HG03097 (cell line): Measurements from ENCODE around the gene SDK1.

Source experiments
- ATAC-seq: cut with Tn5 transposase; IDR thresholded peaks from one replicate; pipeline ENCODE4 v1.9.1; 2021; ENCODE audit not compliant: unreplicated experiment, low FRiP score

Gene SDK1

DNA sequence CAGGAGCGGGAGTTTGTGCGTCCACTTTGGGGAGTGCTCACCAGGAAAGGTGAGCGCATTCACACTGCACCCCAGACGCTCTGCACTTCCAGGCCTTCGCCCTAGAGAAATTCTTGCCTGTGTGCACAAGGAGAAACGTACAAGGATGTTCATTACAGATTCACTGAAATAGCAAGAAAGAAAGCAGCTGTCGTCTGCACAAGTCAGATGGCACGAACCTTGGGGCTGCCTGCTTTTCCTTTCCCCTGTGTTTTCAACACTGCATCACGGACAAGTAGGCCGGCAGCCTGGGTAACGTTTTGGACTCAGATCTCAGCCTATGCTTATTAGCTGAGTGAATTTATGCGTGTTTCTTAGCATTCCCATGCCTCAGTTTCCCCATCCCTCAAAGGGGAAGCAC, 834.2 kb downstream of the SDK1 start:
- ATAC-seq, result no peak

DNA sequence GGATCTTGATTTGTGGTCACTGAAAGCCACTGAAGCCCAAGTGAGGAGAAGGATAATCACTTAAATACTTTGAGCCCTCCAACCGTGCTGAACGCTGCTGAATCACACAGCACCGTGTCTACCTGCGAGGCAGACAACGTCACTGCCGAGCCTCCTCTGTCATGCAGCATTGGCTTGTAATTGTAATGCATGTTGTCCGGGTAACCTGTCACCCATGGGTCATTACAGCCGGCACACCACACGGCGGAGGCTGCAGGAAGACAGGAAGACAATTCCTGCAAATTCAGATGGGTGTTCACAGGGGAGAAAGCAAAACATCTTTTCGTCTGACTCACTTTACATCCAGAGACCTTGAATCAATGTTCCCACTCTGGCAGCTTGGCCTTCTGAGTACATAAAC, 835.0 kb downstream of the SDK1 start:
- no peak for ATAC-seq

DNA sequence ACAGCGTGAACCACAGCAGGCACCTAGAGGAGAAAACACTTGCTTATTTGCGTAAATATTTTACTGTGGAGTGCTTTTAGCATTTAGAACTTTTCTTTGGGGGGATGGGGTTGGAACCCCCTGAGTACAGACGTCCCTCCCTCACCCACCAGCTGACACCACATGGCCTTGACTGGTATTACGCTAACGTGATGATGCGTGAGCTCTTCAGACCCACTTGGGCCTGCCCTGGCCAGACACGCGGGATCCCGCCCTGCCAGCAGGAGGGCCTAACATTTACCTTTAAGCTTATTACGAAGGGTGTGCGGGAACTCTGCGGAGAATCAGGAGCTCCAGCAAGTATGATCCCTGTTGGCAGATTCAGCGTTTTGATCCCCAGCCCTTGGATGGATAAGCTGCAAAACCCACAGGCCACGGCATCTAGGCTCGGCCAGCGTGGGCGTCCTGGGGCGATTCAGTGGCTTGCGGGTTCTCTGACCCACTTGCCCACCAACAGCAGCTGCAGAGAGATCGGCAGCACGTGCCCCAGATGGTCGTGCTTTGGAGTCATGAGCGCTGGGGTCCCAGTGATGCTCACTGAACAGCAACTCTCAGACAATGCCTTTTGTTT, 835.6 kb downstream of the SDK1 start:
- no peak for ATAC-seq

DNA sequence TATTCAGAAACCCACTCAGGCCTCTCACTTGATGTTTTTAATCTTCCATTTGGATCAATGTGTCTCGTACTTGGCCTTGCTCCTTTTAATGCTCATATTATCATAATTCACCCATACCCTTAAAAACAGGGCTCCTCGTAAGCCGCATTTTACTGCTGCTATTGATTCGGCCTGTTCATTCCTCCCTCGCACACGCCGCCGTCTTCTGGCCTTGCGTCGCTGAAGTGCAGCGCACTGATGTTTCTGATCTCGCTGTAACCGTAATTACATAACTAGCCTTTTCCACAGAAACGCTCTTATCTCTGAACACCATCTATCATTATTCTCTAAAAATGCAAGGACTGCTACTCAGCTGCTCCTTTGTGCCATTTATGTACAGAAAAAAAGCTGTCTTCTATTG, 836.5 kb downstream of the SDK1 start:
- no peak for ATAC-seq

DNA sequence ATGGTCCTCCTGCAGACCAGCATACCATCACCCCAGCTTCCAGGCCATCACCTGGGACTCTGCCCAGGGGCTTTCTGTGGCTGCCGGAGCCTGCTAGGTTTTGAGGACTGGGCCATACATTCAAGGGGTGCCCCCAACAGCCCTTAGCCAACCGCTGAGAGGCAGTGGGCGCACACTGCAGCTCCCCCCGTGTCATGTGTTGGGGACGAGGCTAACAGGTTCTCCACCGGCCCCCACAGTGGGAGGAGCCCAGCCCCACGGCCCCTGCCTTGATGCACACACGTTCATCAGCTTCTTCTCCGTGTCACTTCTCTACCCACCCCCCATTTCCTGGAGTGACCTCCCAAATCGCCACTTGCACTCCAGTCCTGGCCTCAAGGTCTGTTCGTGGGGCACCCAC, 837.8 kb downstream of the SDK1 start:
- no peak for ATAC-seq

DNA sequence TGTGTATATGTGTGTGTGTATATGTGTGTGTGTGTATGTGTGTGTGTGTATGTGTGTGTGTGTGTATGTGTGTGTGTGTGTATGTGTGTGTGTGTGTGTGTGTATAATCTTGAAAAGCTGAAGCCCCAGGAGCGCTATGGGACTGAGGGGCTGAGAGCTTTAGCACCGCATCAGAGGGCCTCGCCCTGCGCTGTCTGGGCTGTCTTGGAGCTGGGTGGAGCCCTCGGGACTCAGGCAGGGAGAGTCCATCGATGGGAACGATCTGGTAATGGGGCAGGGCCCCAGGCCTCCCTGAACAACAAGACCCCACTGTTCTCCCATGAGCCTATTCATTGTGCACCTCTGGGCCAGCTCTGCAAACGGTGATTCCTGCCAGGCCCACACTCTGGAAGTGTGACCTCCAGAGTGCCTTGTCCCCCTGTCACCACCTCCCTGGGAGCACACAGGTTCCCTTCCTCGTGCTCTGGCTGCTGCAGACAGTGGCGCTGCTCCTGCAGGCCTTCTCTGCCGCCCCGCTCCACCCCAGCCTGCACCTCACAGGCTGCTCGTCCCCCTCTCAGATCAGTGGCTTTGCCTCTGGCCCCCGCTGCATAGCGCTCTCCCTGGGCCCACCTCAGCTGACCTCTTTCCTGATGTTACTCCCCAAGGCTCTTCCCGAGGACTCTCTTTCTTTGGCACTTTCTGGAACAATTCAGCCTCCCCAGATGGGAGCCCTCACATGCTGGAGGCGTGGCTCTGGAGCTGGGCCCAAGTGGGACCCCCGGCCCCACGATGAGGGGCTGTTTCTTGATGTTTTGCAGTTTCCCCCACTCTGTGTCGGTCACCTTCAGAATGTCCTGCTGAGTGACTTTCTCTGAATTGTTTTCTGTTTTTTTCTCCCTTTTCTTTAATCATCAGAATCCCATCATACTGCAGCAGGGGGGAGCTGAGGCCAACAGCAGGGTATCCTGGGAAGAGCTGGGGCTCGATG, 838.9 kb downstream of the SDK1 start:
- no peak for ATAC-seq

DNA sequence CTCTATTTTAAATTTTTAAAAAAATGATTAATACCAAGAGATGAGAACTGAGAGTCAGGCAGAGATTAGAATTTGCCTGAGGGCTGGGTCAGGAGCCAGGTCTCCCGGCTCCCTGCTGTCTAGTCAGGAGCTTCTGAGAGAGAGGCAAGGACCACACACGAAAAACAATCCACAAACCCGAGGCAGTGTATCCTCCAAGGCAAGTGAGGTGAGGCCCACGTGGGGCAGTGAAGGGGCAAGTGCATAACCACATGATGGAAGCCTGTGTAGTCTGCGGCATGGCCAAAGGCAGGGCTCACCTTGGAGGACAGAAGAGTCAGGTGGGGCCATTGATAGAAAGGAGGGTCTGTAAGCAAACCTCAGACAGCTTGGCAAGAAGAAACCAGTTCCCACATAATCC, 839.9 kb downstream of the SDK1 start:
- ATAC-seq, result no peak

DNA sequence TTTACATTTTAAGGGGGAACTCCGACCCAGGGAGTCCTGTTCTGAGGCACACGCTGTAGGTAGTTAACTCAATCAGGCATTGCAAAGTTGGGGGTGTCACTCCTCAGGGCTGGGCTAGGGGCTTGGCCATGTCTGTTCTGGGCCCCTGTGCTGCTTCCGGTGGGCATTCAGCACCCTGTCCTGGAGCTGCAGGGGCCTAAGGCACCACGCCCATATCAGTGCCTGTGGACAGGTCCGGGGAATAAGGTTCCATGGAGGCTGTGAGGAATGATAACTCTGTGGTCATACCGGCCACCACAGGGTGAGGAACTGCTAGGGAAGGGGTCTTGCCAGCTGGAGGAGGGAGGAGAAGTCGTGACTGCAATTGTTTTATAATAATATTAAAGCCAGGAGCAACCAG, 842.0 kb downstream of the SDK1 start:
- ATAC-seq, result no peak

DNA sequence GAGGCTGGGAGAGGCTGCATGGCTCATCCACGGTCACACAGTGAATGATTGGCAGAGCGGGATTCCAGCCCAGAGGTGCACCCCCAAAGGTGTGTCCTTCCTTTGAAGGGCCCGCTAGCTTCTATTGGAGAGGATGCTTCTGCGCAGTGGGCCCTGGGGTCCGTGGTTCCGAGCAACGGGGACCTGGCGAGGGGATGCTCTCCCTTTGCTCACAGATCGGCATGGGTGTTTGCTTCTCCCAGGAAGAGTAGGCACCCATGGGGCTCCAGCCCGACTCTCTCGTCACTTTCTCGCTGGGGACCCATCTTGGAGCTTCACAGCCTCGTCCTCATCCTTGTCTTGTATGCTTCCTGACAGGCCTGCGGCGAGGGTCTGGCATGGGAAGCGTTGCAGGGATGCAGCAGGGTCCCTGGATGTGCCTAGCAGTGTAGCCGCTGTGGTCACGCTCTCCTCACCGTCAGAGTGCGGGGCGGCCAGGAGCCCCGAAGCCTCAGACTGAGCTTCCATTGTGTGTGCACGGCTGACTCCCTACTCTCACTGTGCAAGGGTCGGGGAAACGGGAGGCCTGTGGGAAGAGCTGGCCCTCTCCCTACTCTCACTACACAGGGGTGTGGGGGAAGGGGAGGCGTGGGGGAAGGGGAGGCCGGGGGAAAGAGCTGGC, 842.6 kb downstream of the SDK1 start:
- ATAC-seq, result no peak

DNA sequence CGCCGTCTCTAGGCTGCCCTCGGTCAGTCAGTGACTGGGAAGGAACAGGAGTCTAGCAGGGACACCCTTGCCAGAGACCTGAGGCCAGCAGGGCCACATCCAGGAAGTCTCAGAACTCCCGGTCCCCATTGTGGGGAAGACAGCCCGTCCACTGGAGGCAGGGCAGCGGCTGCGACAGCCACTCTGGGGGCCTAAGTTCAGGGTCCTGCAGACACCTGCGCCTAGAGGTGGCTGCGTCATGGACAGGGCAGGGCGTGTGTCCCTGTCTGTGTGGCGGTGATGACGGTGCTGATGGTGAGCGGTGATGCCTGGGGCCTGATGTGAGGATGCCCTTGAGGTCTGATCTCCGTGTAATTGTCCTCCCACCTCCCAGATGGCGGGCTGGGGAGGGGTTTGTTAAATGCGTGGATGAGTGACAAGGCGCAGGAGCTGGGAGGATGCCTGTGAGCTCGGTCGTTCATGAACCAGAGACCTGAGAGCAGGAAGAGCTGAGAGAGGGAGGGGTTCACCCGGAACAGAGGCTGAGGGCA, 843.2 kb downstream of the SDK1 start:
- ATAC-seq, result no peak

DNA sequence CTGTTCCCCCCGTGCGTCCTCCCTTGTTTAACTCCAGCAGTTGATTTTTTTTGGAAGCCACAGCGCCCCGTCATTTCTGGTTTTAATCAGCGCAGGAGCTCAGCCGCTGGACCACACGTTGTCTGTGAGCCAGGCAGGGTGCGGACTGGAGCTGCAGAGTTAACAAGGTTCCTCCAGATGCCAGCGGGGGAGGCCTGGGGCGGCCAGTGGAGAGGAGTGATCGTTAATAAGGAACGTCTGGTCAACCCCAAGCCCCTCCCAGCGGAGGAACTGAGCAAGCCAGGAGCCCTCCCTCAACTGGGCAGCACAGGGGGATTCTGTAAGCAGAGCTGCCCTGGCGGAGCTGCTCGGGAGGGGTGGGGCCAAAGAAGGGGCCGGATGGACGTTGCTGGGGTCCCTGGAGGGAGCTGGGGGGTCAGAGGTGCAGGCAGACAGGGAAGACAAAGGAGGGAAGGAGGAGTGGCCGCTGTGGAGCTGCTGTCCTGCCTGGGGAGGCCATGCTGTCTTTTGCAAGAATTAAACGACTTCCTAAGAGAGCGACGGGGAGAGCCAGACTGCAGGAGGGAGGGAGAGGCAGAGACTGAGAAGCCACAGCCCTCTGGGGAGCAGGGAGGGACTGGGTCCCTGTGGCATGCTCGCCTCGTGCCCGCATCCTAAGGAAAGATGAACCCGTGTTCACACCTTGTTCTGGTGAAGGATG, 843.9 kb downstream of the SDK1 start:
- no peak for ATAC-seq

DNA sequence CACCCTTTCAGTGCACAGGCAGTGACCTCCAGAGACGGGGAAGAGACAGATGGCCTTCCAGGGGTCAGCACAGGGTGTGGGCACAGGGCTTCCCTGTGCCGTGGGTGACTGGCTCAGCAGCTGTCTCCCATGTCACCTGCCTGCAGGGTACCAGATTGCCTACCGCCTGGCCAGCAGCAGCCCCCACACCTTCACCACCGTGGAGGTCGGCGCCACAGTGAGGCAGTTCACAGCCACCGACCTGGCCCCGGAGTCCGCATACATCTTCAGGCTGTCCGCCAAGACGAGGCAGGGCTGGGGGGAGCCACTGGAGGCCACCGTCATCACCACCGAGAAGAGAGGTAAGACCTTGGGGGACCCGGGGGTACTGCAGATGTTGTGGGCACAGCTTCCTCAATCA, 844.5 kb downstream of the SDK1 start:
- no peak for ATAC-seq

DNA sequence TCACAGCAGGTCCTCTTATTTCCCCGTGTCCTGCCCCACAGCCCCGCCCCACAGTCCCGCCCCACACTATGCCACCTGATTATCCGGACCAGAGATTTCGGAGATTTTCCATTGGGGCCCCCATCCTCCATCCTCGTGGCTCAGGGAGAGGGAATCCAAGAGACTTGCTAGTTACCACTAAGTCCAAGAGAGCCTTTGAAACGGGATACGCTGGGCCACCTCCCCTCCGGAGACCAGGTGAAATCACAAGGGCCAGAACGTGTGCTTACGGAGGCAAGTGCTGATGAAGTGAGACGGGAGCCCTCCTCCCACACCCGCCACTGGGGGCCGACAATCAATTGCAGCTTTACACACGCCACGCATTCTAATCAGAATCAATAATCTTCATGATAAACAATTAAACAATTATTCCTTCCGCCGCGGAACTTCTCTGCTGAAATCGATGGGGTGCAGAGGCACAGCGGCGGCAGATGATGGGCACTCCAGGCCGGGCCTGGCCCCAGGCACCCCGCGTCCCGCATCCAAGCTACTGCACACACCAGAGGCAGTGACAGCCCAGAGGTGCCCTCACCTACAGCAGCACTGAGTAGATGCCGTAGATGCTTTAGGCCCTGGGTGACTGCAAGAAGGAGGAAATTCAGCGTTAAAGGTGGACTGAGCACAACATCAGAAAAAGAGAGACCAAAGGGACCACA, 847.0 kb downstream of the SDK1 start:
- ATAC-seq, result no peak

DNA sequence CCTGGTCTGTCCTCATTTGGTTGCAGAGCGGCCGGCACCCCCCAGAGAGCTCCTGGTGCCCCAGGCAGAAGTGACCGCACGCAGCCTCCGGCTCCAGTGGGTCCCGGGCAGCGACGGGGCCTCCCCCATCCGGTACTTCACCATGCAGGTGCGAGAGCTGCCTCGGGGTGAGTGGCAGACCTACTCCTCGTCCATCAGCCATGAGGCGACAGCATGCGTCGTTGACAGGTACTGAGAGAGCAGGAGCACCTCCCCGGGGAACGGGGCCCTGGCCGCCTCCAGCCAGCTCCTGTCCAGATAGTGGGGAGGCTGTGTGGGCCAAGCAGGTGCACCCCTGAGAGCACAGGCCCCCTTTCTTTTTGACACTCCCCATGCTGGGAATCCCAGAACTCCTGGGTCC, 848.2 kb downstream of the SDK1 start:
- ATAC-seq, result no peak

DNA sequence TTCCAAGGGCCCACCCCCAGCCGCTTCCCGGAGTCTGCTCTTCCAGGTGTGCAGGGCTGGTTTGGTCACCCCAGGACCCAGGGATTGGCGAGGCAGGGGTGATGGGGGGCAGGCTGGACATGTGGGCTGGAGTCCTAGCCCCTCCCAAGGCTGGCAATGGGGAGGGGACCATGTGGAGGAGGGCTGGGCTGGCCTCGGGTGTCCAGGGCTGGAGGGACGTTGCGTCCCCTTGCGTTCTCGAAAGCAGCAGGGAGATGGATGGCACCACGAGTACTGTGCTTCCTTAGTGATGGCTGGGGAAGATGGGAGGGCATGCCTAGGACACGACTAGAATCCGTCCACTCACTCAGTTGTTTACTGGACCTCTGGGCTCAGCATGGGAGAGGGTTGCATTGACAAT, 848.6 kb downstream of the SDK1 start:
- ATAC-seq, result no peak

DNA sequence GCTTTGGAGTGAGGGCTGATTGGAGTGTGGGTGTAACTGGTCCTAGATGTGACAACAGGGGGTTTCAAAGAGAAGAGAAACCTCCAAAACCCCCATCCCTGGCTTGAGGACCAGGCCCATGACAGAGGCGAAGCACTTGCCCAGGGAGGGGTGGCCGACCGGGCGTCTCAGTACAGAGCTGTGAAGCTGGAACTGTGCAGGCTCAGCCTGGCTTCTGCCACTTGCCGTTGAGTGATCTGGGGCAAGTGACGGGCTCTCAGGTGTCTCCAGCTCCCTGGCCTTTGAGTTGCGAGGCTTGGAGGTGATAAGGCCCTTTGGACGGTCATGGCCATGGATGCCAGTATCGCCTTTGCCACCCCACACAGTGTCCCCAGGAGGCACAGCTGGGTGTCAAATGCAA, 849.7 kb downstream of the SDK1 start:
- no peak for ATAC-seq

DNA sequence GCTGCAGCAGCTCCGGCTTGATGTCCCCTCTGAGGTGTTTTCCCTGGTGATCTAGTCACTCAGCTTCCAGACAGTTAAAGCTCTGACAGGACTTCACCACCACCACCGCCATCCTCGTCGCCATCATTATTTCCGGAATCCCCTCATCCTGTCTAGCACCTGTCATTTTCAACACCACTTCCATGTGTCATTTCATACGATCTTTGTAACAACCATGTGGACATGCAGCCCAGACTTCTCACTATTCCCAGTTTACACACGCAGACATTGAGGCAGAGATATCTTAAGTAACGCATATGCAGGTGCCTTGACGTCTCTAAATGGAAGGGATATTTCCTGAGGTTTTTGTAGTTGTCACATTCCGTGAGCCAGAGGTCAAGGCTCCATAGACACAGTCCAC, 850.5 kb downstream of the SDK1 start:
- no peak for ATAC-seq

DNA sequence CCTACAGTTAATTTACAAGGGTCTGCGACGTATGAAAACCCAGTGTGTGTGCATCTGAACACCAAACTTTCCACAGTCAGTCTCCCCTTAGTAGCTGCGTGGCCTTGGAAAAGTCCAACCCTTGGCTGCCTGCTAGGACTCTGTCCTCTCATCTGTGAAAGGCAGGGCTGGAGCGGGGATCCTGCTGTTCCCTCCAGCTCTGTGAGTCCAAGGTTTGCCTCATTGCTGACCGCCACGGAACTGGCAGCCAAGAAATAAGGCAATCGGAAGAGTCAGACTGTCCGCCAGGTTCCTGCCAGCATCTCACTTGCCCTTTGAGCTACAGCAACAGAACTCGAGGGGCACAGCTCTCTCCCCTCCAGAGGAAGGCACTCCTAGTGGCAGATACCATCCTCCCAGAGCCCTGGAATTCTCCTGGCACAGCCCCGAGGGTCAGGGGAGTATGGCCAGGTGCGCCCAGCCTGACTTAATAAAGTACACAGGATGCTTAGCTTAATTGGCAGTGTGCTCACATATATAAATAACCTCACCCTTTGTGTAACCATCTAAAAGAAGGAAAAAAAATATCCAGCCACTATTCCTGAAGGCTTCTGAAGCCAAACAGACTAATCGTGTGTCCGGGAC, 851.0 kb downstream of the SDK1 start:
- no peak for ATAC-seq

DNA sequence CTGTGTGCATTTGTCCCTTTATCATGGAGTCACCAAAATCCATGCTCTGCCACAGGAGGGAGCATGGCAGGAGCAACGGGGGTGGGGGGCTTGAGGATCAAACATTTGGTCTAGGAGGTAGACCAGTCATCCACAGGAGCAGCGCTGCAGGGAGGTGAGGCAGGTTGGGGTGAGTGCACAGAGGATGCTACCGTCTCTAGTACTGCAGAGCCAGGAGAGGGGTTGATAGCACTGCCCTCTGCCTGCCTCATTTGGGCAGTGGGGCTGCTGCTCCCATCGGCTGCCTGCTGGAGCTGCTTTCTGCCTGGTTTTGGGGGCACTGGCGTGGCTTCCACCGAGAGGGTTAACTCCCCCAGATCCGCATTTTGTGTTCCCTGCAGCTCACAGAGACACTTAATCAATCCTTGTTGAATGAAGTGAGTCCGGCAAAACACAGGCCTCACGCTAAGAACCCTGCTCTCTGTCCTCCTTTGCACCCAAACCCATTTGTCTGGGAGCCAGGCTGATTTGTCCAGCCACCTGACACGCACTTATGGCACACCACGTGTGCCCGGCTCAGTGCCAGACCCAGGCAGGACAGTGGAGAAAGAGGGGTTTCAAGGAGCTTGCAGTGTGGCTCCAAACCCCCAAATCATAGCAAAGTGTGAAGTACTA, 854.0 kb downstream of the SDK1 start:
- no peak for ATAC-seq
